ENCODE data around the gene FHIT.

GRCh38 chr3:60366486-60366885 is 884.8 kb downstream of the FHIT start:
- TF ChIP-seq, protein P1, sequence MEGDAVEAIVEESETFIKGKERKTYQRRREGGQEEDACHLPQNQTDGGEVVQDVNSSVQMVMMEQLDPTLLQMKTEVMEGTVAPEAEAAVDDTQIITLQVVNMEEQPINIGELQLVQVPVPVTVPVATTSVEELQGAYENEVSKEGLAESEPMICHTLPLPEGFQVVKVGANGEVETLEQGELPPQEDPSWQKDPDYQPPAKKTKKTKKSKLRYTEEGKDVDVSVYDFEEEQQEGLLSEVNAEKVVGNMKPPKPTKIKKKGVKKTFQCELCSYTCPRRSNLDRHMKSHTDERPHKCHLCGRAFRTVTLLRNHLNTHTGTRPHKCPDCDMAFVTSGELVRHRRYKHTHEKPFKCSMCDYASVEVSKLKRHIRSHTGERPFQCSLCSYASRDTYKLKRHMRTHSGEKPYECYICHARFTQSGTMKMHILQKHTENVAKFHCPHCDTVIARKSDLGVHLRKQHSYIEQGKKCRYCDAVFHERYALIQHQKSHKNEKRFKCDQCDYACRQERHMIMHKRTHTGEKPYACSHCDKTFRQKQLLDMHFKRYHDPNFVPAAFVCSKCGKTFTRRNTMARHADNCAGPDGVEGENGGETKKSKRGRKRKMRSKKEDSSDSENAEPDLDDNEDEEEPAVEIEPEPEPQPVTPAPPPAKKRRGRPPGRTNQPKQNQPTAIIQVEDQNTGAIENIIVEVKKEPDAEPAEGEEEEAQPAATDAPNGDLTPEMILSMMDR (IDR thresholded peaks at IDR 0.05), result no peak
- TF ChIP-seq POLR2A (IDR thresholded peaks at IDR 0.05), result no peak
